Esophagus squamous epithelium (tissue), 5 donors: ENCODE data around the gene CABLES1. TPM values are rescaled to one million over a fixed set of nuclear protein-coding genes. Genes with fewer than 3 reads are reported as not detected.

Experiments
- DNase-seq: peaks from one replicate; lab custom pipeline; 2025; lab: John Stamatoyannopoulos, UW
- H3K27ac ChIP-seq, 4 donors: fragments of 200-600 bp; sonication (generic); one replicate each; pipeline ENCODE4 v1.5.1; 2016 to 2019; ENCODE audit warnings: mild to moderate bottlenecking in 1 of 4
- H3K27me3 ChIP-seq, 4 donors: fragments of 200-600 bp; sonication (generic); 1 replicate in 3 of 4; 2 replicates in 1 of 4; pipeline versions ENCODE4 v1.5.1 to v1.6.0; 2017 to 2021; ENCODE audit warnings: antibody characterized with exemption in 1 of 4
- H3K36me3 ChIP-seq, 3 donors: fragments of 200-600 bp; sonication (generic); one replicate each; pipeline ENCODE4 v1.5.1; 2016 to 2019
- H3K4me1 ChIP-seq, 3 donors: fragments of 200-600 bp; sonication (generic); one replicate each; pipeline ENCODE4 v1.5.1; 2017 to 2019
- H3K4me3 ChIP-seq, 4 donors: fragments of 200-600 bp; sonication (generic); 1 replicate in 3 of 4; 2 replicates in 1 of 4; pipeline ENCODE4 v1.5.1; 2016 to 2019; ENCODE audit warnings: mild to moderate bottlenecking in 2 of 4, moderate library complexity in 1 of 4
- H3K9me3 ChIP-seq, 3 donors: fragments of 200-600 bp; sonication (generic); one replicate each; pipeline ENCODE4 v1.5.1; 2016 to 2019
- POLR2A ChIP-seq, 4 donors: fragments of 450-650 bp; IDR thresholded peaks; one replicate each; pipeline ENCODE4 v1.6.1; 2017; ENCODE audit warnings: antibody characterized with exemption in 4 of 4, mild to moderate bottlenecking in 4 of 4, moderate library complexity in 3 of 4
- WGBS, 2 donors: methylation state at CpG; one replicate each; pipeline ENCODE4 v1.1.5; 2018; 5-methylcytosine and 5-hydroxymethylcytosine counted together
- intact Hi-C: fragments of 100-400 bp; cut with DNase I; formaldehyde crosslinking; loops from one replicate; pipeline ENCODE4 v1.15.0; 2022
- total RNA-seq, 4 donors: library from RNA; depleted of rRNA; stranded (reverse); fragments of >200 nt; gene quantifications; one replicate each; pipeline ENCODE4 v1.1.0, GENCODE V29; 2016
- TF ChIP-seq, protein P1 (sequence below), 6 experiments: fragments of 450-650 bp in 4 of 6; fragments of 200-600 bp in 2 of 6; sonication (generic) in 2 of 6; IDR thresholded peaks; one replicate each; pipeline ENCODE4 v1.5.1; 2016 to 2019; ENCODE audit warnings: antibody characterized with exemption in 6 of 6, mild to moderate bottlenecking in 4 of 6, moderate library complexity in 4 of 6
- donor health status: DM: yes; HTN: yes; CAD: no.

The CABLES1 gene
- total RNA-seq, 4 donors from 2014 or later = 4.4 to 9.9 (median 8.5) TPM

DNA sequence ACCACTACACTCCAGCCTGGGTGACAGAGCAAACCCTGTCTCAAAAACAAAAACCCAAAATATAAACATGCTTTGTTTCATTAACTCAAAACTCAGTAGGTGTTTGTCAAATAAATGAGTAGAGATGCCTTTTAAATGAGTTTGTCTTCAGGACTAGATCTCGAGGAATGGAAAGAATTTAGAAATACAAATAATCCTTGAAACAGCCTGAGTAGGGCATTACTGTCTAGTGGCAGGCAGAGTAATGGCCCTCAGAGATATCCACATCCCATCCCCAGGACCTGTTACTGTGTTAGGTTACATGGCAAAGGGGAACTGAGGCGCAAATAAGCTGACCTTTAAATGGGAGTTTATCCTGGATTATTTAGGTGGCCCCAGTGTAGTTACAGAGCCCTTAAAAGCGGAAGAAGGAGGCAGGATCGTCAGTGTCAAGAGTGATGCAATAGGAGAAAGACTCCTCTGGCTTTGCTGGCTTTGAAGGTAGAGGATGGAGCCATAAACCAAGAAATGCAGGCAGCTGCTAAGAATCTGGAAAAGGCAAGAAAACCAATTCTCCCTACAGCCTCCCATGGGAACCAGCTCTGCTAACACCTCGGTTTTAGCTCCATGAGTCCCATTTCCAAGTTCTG, 63.0 kb downstream of the CABLES1 start:
- no peak for DNase-seq
- WGBS, 2 donors = 88 to 91% methylated on average over 5 of the region's 5 CpGs
- H3K9me3 ChIP-seq = no peaks in the 10 kb centered on the region
- no peaks in the 10 kb centered on the region for H3K27me3 ChIP-seq
- H3K4me3 ChIP-seq = no peak overlapping the region
- H3K36me3 ChIP-seq = peaks cover 0 to 14% (median 0%) of the 10 kb centered on the region in 3 donors
- no peak overlapping the region for H3K27ac ChIP-seq
- intact Hi-C loops = no loop called here
- TF ChIP-seq POLR2A (IDR thresholded peaks at IDR 0.05) = no peak
- TF ChIP-seq, protein P1, sequence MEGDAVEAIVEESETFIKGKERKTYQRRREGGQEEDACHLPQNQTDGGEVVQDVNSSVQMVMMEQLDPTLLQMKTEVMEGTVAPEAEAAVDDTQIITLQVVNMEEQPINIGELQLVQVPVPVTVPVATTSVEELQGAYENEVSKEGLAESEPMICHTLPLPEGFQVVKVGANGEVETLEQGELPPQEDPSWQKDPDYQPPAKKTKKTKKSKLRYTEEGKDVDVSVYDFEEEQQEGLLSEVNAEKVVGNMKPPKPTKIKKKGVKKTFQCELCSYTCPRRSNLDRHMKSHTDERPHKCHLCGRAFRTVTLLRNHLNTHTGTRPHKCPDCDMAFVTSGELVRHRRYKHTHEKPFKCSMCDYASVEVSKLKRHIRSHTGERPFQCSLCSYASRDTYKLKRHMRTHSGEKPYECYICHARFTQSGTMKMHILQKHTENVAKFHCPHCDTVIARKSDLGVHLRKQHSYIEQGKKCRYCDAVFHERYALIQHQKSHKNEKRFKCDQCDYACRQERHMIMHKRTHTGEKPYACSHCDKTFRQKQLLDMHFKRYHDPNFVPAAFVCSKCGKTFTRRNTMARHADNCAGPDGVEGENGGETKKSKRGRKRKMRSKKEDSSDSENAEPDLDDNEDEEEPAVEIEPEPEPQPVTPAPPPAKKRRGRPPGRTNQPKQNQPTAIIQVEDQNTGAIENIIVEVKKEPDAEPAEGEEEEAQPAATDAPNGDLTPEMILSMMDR (IDR thresholded peaks at IDR 0.05) = no peak
- H3K4me1 ChIP-seq = peaks cover 0 to 15% (median 0%) of the 10 kb centered on the region in 3 donors

DNA sequence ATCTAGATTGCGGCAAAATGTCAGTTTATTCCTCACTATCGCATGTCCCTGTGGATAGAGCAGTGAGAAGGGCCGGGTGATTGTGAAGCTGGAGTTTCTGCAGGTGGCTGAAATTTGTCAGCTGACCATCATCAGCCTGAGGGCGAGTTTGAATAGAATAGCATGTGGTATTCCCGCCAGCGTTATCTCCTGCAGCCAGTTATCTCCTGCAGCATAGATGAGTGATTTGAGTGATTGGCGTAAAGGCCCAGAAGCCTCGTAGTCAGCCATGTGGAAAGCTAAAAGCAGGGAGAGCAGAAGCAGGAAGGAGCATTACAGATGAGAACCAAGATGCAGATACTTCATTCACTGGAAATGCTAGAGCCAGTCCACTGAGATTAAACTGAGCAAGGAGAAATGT, 65.5 kb downstream of the CABLES1 start:
- TF ChIP-seq, protein P1 (IDR thresholded peaks at IDR 0.05) = no peak
- TF ChIP-seq POLR2A (IDR thresholded peaks at IDR 0.05) = no peak
- H3K27ac ChIP-seq = no peak overlapping the region
- DNase-seq = no peak
- no peaks in the 10 kb centered on the region for H3K4me1 ChIP-seq
- intact Hi-C loops = no loop called here
- H3K9me3 ChIP-seq = no peaks in the 10 kb centered on the region
- H3K36me3 ChIP-seq = peaks cover 0 to 14% (median 0%) of the 10 kb centered on the region in 3 donors
- 79 to 85% methylated on average over 8 of the region's 8 CpGs for WGBS, 2 donors
- H3K27me3 ChIP-seq = no peaks in the 10 kb centered on the region
- no peak overlapping the region for H3K4me3 ChIP-seq

DNA sequence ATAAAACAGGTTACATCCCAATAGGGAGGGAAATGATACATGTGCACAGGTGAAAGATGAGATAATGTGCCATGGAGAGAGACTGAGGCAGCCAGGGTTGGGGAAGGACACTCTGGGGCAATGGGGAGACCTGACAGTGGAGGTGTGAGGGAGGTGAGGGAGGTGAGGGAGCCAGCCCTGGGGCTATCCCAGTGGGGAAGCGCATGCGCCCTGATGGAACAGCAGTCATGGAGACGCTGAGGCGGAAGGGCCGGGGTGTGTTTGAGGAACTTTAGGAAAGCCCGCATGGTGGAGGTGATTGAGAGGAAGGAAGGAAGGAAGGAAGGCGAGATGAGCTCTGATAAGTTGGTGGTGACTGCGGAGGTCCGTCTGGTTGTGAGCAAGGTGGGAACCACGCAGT, 66.5 kb downstream of the CABLES1 start:
- peaks cover 0 to 8% (median 0%) of the 10 kb centered on the region in 3 donors for H3K36me3 ChIP-seq
- no peak overlapping the region for H3K4me3 ChIP-seq
- no peak for TF ChIP-seq POLR2A (IDR thresholded peaks at IDR 0.05)
- TF ChIP-seq, protein P1 (IDR thresholded peaks at IDR 0.05) = no peak
- H3K27ac ChIP-seq = no peak overlapping the region
- H3K9me3 ChIP-seq = no peaks in the 10 kb centered on the region
- intact Hi-C loops = no loop called here
- WGBS, 2 donors = 87 to 92% methylated on average over 10 of the region's 10 CpGs
- DNase-seq = no peak
- H3K27me3 ChIP-seq = no peaks in the 10 kb centered on the region
- peaks cover 0 to 1% (median 0%) of the 10 kb centered on the region in 3 donors for H3K4me1 ChIP-seq

GRCh38 chr18:23203891-23204432, 68.7 kb downstream of the CABLES1 start:
- Histone ChIP-seq H3K27me3 (no peaks in the 10 kb centered on the region), H3K9me3 (no peaks in the 10 kb centered on the region), H3K36me3 (peaks cover 0 to 8% (median 0%) of the 10 kb centered on the region in 3 donors), H3K4me1 (peaks cover 0 to 14% (median 0%) of the 10 kb centered on the region in 3 donors), H3K27ac (no peak overlapping the region), H3K4me3 (no peak overlapping the region)
- intact Hi-C loops = no loop called here
- DNase-seq = no peak
- 86 to 93% methylated on average over 10 to 12 of the region's 15 CpGs for WGBS, 2 donors
- TF ChIP-seq, protein P1 (IDR thresholded peaks at IDR 0.05) = no peak
- no peak for TF ChIP-seq POLR2A (IDR thresholded peaks at IDR 0.05)

DNA sequence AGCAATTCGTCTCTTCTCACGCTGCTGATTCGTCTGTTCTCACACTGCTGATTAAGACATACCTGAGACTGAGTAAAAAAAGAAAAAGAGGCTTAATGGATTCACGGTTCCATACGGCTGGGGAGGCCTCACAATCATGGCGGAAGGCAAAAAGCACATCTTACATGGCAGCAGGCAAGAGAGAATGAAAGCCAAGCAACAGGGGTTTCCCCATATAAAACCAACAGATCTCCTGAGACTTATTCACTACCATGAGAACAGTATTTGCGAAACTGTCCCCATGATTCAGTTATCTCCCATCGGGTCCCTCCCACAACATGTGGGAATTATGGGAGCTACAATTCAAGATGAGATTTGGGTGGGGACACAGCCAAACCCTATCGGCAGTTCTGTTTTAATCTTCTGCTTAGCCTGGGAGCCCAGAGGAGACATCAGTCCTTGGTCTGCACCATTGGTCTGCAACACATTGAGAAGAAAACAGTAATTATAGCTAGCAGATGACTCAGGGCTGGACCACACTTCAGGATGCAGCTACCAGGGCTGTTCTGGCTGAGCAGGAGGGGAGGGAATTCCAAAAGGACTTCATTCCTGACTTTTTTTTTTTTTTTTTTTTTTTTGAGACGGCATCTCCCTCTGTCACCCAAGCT, 69.4 kb downstream of the CABLES1 start:
- intact Hi-C loops = no loop called here
- DNase-seq = no peak
- Histone ChIP-seq H3K4me3 (no peak overlapping the region), H3K27ac (no peak overlapping the region), H3K27me3 (no peaks in the 10 kb centered on the region), H3K36me3 (peaks cover 0 to 8% (median 0%) of the 10 kb centered on the region in 3 donors), H3K9me3 (no peaks in the 10 kb centered on the region), H3K4me1 (peaks cover 0 to 20% (median 0%) of the 10 kb centered on the region in 3 donors)
- TF ChIP-seq, protein P1 (IDR thresholded peaks at IDR 0.05) = no peak
- TF ChIP-seq POLR2A (IDR thresholded peaks at IDR 0.05) = no peak
- 78 to 83% methylated on average over 10 of the region's 10 CpGs for WGBS, 2 donors
